Keratinocyte (primary cell): ENCODE results near the gene TDRD1. TPM values are rescaled to one million over a fixed set of nuclear protein-coding genes. Genes with fewer than 3 reads are reported as not detected.

ENCODE experiments used
- DNase-seq: peaks from one replicate; pipeline ENCODE4 v3.0.0-alpha.2; 2011; ENCODE audit warnings: low read depth, missing footprints, low spot score
- FAIRE-seq: peaks from 2 replicates; lab custom pipeline; 2011; peaks lifted over from hg19 to GRCh38; lab: Jason Lieb, UNC
- H2AFZ ChIP-seq: 2 replicates; pipeline ENCODE4 v1.6.0; 2012; ENCODE audit warnings: low read length, control low read depth, inconsistent platforms; ENCODE audit not compliant: control insufficient read depth
- H3K27ac ChIP-seq: 2 replicates; pipeline ENCODE4 v1.5.1; 2011; ENCODE audit warnings: low read length; ENCODE audit not compliant: control insufficient read depth, insufficient read depth
- H3K27me3 ChIP-seq: 3 replicates; pipeline ENCODE4 v1.6.0; 2011; ENCODE audit warnings: low read length; ENCODE audit not compliant: control insufficient read depth, insufficient read depth; ENCODE audit errors: extremely low read depth
- H3K36me3 ChIP-seq, 2 experiments: 2 replicates in 1 of 2; 3 replicates in 1 of 2; pipeline ENCODE4 v1.5.1; 2011; ENCODE audit warnings: low read length in 2 of 2, mild to moderate bottlenecking in 1 of 2; ENCODE audit not compliant: control insufficient read depth in 2 of 2, insufficient read depth in 2 of 2; ENCODE audit errors: extremely low read depth in 1 of 2
- H3K4me1 ChIP-seq: 3 replicates; pipeline ENCODE4 v1.5.1; 2011; ENCODE audit warnings: low read length; ENCODE audit not compliant: control insufficient read depth, insufficient read depth; ENCODE audit errors: extremely low read depth
- H3K4me2 ChIP-seq: 3 replicates; pipeline ENCODE4 v1.6.0; 2011; ENCODE audit warnings: low read depth, low read length; ENCODE audit not compliant: control insufficient read depth, insufficient read depth; ENCODE audit errors: extremely low read depth
- H3K4me3 ChIP-seq, 3 experiments: fragments of 200-600 bp in 1 of 3; sonication (generic) in 1 of 3; 2 replicates in 2 of 3; 3 replicates in 1 of 3; pipeline ENCODE4 v1.5.1; 2011 to 2016; ENCODE audit warnings: low read length in 3 of 3, mild to moderate bottlenecking in 3 of 3, control low read depth in 2 of 3, inconsistent platforms in 1 of 3, low read depth in 1 of 3, mixed read lengths in 1 of 3, mixed run types in 1 of 3, moderate library complexity in 1 of 3; ENCODE audit not compliant: control insufficient read depth in 2 of 3, insufficient read depth in 2 of 3; ENCODE audit errors: extremely low read depth in 1 of 3
- H3K79me2 ChIP-seq: 2 replicates; pipeline ENCODE4 v1.6.0; 2012; ENCODE audit warnings: low read length; ENCODE audit not compliant: control insufficient read depth, insufficient read depth
- H3K9ac ChIP-seq: 3 replicates; pipeline ENCODE4 v1.6.0; 2011; ENCODE audit warnings: low read length; ENCODE audit not compliant: control insufficient read depth, insufficient read depth; ENCODE audit errors: extremely low read depth
- H3K9me1 ChIP-seq: 3 replicates; pipeline ENCODE4 v1.6.0; 2011; ENCODE audit warnings: low read length; ENCODE audit not compliant: control insufficient read depth, insufficient read depth; ENCODE audit errors: extremely low read depth
- H3K9me3 ChIP-seq: 2 replicates; pipeline ENCODE4 v1.5.1; 2012; ENCODE audit warnings: low read depth, low read length; ENCODE audit not compliant: control insufficient read depth
- H4K20me1 ChIP-seq: 3 replicates; pipeline ENCODE4 v1.6.0; 2011; ENCODE audit warnings: low read length; ENCODE audit not compliant: control insufficient read depth, insufficient read depth; ENCODE audit errors: extremely low read depth
- EZH2 ChIP-seq: IDR thresholded peaks from one replicate; pipeline ENCODE4 v1.6.1; 2012; ENCODE audit warnings: inconsistent platforms, mild to moderate bottlenecking, low read length, moderate library complexity
- dilution Hi-C: fragments of 300-500 bp; cut with MboI; formaldehyde crosslinking; loops from one replicate; pipeline ENCODE4 v1.7.0; 2020; ENCODE audit warnings: low sequenced_read_pairs; ENCODE audit not compliant: extremely low pct_ligation_motif_present
- polyA plus RNA-seq, 5 experiments: library from polyadenylated mRNA; depleted of rRNA in 3 of 5; stranded (reverse) in 3 of 5; stranded (forward) in 1 of 5; unstranded in 1 of 5; fragments of >200 nt; gene quantifications; 1 replicate in 1 of 5; 2 replicates in 3 of 5; 3 replicates in 1 of 5; pipeline versions ENCODE4 v1.2.1 to v1.2.3, GENCODE V29; 2011 to 2012; ENCODE audit warnings: missing spikeins in 2 of 5, low read depth in 1 of 5, low replicate concordance in 1 of 5
- TF ChIP-seq, protein P1 (sequence below), 3 experiments: IDR thresholded peaks in 1 of 3; conservative IDR thresholded peaks in 1 of 3; optimal IDR thresholded peaks in 1 of 3; 2 replicates in 2 of 3; 3 replicates in 1 of 3; pipeline versions ENCODE3 to v1.5.1; 2011; ENCODE audit warnings: low read length in 3 of 3, mild to moderate bottlenecking in 3 of 3, moderate library complexity in 2 of 3, control low read depth in 1 of 3, inconsistent platforms in 1 of 3; ENCODE audit not compliant: insufficient read depth in 2 of 3; ENCODE audit errors: extremely low read depth in 1 of 3

Gene TDRD1
- polyA plus RNA-seq, 1 donor (not counting 4 experiments of a cell fraction or from before 2014, with no cell fraction given): 0.56 TPM

DNA sequence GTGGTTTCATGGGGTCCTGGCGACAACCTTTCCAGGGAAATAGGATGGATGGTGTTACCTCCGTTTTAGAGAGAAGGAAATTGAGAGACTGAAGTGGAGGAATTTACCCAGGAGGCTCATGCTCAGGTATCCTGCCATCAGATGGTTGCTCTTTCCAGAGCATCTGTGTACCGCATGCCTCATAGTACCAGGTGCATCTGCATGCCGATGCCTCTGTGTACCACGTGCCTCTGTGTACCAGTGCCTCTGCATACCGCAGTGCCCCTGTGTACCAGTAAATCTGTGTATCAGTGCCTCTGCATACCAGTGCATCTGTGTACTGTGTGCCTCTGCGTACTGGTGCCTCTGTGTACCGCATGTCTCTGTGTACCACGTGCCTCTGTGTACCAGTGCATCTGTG, 63.1 kb downstream of the TDRD1 start:
- Histone ChIP-seq H2AFZ (no peak overlapping the region), H3K9ac (no peak overlapping the region), H3K36me3 (no peaks in the 10 kb centered on the region), H3K9me3 (no peaks in the 10 kb centered on the region), H3K4me3 (no peak overlapping the region), H4K20me1 (no peaks in the 10 kb centered on the region), H3K9me1 (no peaks in the 10 kb centered on the region), H3K79me2 (no peaks in the 10 kb centered on the region), H3K27me3 (peaks cover 7% of the 10 kb centered on the region), H3K4me2 (no peak overlapping the region), H3K27ac (no peak overlapping the region), H3K4me1 (peaks cover 42% of the 10 kb centered on the region)
- TF ChIP-seq, protein P1, sequence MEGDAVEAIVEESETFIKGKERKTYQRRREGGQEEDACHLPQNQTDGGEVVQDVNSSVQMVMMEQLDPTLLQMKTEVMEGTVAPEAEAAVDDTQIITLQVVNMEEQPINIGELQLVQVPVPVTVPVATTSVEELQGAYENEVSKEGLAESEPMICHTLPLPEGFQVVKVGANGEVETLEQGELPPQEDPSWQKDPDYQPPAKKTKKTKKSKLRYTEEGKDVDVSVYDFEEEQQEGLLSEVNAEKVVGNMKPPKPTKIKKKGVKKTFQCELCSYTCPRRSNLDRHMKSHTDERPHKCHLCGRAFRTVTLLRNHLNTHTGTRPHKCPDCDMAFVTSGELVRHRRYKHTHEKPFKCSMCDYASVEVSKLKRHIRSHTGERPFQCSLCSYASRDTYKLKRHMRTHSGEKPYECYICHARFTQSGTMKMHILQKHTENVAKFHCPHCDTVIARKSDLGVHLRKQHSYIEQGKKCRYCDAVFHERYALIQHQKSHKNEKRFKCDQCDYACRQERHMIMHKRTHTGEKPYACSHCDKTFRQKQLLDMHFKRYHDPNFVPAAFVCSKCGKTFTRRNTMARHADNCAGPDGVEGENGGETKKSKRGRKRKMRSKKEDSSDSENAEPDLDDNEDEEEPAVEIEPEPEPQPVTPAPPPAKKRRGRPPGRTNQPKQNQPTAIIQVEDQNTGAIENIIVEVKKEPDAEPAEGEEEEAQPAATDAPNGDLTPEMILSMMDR (optimal IDR thresholded peaks at IDR 0.05 in 1 of 3, IDR thresholded peaks at IDR 0.05 in 1 of 3, conservative IDR thresholded peaks at IDR 0.05 in 1 of 3; ENCODE audit: extremely low read depth in 1 of 3, insufficient read depth in 2 of 3, low read length in 3 of 3): no peak
- no peak for TF ChIP-seq EZH2
- FAIRE-seq (peak; percentile 73), DNase-seq (no peak)
- dilution Hi-C loops: no loop called here

DNA sequence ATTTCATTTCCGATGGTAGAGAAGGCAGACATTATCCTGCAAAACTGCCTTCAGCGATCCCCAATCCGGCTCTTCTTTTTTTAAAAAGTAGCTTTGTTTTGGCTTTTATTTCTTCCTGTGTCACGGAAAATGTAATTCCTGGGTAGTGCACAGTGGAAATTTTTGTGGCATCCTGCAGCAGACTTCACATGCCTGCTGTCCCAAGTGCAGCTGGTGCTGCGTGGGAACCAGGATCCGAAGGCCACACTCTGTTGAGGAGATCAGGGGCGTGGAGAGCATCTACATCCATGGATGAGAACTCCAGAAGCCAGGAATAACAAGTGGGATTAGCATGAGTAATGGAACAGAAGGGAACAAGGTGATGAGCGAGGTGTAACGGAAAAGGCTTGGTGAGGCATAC, 64.5 kb downstream of the TDRD1 start:
- no peak overlapping the region for H3K27ac ChIP-seq
- no peaks in the 10 kb centered on the region for H3K36me3 ChIP-seq
- DNase-seq (no peak), FAIRE-seq (no peak)
- no peaks in the 10 kb centered on the region for H3K9me3 ChIP-seq
- H3K4me3 ChIP-seq: no peak overlapping the region
- no peaks in the 10 kb centered on the region for H3K9me1 ChIP-seq
- dilution Hi-C loops: no loop called here
- TF ChIP-seq EZH2: no peak
- TF ChIP-seq, protein P1 (optimal IDR thresholded peaks at IDR 0.05 in 1 of 3, IDR thresholded peaks at IDR 0.05 in 1 of 3, conservative IDR thresholded peaks at IDR 0.05 in 1 of 3; ENCODE audit: extremely low read depth in 1 of 3, insufficient read depth in 2 of 3, low read length in 3 of 3): no peak
- H3K4me2 ChIP-seq: peak overlapping the region; percentile 88
- no peaks in the 10 kb centered on the region for H3K79me2 ChIP-seq
- H4K20me1 ChIP-seq: no peaks in the 10 kb centered on the region
- peak overlapping the region; percentile 2 for H3K9ac ChIP-seq
- peaks cover 7% of the 10 kb centered on the region for H3K27me3 ChIP-seq
- H2AFZ ChIP-seq: peak overlapping the region; percentile 51
- H3K4me1 ChIP-seq: peaks cover 46% of the 10 kb centered on the region
